Kidney (tissue), 14 donors: Measurements from ENCODE around the gene RBM22. TPM values are rescaled to one million over a fixed set of nuclear protein-coding genes. Genes with fewer than 3 reads are reported as not detected.

Experiments
- DNase-seq, 5 donors: peaks; one replicate each; pipeline ENCODE4 v3.0.0-alpha.2; 2013 to 2020
- FAIRE-seq: peaks from 2 replicates; lab custom pipeline; 2012; peaks lifted over from hg19 to GRCh38; lab: Jason Lieb, UNC
- H3K27ac ChIP-seq, 2 donors: one replicate each; pipeline ENCODE4 v1.7.0; 2013; ENCODE audit warnings: low read depth in 2 of 2, low read length in 2 of 2, inconsistent platforms in 1 of 2
- H3K27me3 ChIP-seq: one replicate; pipeline ENCODE4 v1.7.1; 2013; ENCODE audit warnings: low read length, inconsistent platforms; ENCODE audit not compliant: control insufficient read depth, insufficient read depth
- H3K36me3 ChIP-seq, 3 donors: one replicate each; pipeline versions ENCODE4 v1.7.0 to v1.7.1; 2013; ENCODE audit warnings: low read length in 3 of 3, control low read depth in 1 of 3, inconsistent platforms in 1 of 3; ENCODE audit not compliant: insufficient read depth in 3 of 3, control insufficient read depth in 2 of 3
- H3K4me1 ChIP-seq, 3 donors: one replicate each; pipeline versions ENCODE4 v1.7.0 to v1.7.1; 2013; ENCODE audit warnings: low read length in 3 of 3, inconsistent platforms in 1 of 3, low read depth in 1 of 3; ENCODE audit not compliant: control insufficient read depth in 2 of 3, insufficient read depth in 2 of 3
- H3K4me3 ChIP-seq, 3 donors: one replicate each; pipeline versions ENCODE4 v1.7.0 to v1.8.1; 2013; ENCODE audit warnings: low read length in 3 of 3, control low read depth in 1 of 3, inconsistent platforms in 1 of 3
- H3K9ac ChIP-seq, 3 donors: one replicate each; pipeline versions ENCODE4 v1.7.0 to v1.7.1; 2013; ENCODE audit warnings: low read length in 3 of 3, control low read depth in 1 of 3, inconsistent platforms in 1 of 3
- H3K9me3 ChIP-seq, 3 donors: one replicate each; pipeline versions ENCODE4 v1.7.0 to v1.7.1; 2013; ENCODE audit warnings: low read length in 3 of 3, control low read depth in 1 of 3, inconsistent platforms in 1 of 3; ENCODE audit not compliant: control insufficient read depth in 2 of 3, insufficient read depth in 1 of 3
- intact Hi-C: fragments of 100-400 bp; cut with DNase I; formaldehyde crosslinking; loops from one replicate; pipeline ENCODE4 v1.11.1; 2022
- polyA plus RNA-seq: library from polyadenylated mRNA; stranded (reverse); fragments of 350-450 nt; fragmentation: Illumina TruSeq; extraction: RNeasy Lipid Tissue Mini Kit (QIAGEN cat#74804); gene quantifications from one replicate; pipeline ENCODE4 v1.2.3, GENCODE V29; 2014; ENCODE audit warnings: low read depth, low replicate concordance; ENCODE audit not compliant: insufficient read depth
- total RNA-seq: library from RNA; stranded (reverse); fragmentation: NEBNext Ultra II Directional; extraction: Animal tissue kit (Norgen Biotek cat#: 25700); gene quantifications from one replicate; pipeline ENCODE4 v1.2.1, GENCODE V29; 2021
- TF ChIP-seq, protein P1 (sequence below): IDR thresholded peaks from 3 replicates; pipeline ENCODE4 v1.5.1; 2012; ENCODE audit warnings: mild to moderate bottlenecking, moderate library complexity, borderline replicate concordance; ENCODE audit not compliant: insufficient read depth; ENCODE audit errors: extremely low read depth
- donor health status: control.
- donor health status: control.
- donor health status: control.
- donor health status: control.
- donor health status: control.
- donor health status: DM: yes; HTN: yes; CAD: no.
- donor health status: Normal renal cell carcinoma (clear cell type).

RBM22 gene
- total and polyA plus RNA-seq, 2 donors from 2014 or later, result 30.0 to 44.2 TPM

DNA sequence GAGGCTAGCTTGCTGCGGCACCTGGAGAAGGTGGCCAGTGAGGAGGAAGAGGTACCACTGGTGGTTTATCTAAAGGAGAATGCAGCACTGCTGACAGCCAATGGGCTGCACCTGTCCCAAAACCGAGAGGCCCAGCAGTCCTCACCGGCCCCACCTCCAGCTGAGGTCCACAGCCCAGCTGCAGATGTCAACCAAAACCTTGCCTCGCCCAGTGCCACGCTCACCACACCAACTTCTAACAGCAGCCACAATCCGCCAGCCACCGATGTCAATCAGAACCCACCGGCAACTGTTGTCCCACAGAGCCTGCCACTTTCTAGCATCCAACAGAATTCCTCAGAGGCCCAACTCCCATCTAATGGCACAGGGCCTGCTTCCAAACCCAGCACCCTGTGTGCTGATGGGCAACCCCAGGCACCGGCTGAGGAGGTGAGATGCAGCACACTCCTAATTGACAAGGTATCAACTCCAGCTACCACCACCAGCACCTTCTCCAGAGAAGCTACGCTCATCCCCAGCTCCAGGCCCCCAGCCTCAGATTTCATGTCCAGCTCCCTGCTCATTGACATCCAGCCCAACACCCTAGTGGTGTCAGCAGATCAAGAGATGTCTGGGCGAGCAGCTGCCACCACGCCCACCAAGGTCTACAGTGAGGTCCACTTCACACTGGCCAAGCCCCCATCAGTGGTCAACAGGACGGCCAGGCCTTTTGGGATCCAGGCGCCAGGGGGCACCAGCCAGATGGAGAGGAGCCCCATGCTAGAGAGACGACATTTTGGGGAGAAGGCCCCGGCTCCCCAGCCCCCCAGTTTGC is 52.4 kb downstream of the RBM22 start:
- Histone ChIP-seq H3K27me3 (no peaks in the 10 kb centered on the region), H3K27ac (no peak overlapping the region), H3K36me3 (peaks cover 0 to 12% (median 7%) of the 10 kb centered on the region in 3 donors), H3K9me3 (no peaks in the 10 kb centered on the region), H3K4me3 (no peak overlapping the region), H3K9ac (no peak overlapping the region), H3K4me1 (peaks cover 0 to 25% (median 23%) of the 10 kb centered on the region in 3 donors)
- intact Hi-C loops, result no loop called here
- FAIRE-seq, result no peak
- peak in 1 of 5 donors; percentile 62 for DNase-seq
- TF ChIP-seq, protein P1, sequence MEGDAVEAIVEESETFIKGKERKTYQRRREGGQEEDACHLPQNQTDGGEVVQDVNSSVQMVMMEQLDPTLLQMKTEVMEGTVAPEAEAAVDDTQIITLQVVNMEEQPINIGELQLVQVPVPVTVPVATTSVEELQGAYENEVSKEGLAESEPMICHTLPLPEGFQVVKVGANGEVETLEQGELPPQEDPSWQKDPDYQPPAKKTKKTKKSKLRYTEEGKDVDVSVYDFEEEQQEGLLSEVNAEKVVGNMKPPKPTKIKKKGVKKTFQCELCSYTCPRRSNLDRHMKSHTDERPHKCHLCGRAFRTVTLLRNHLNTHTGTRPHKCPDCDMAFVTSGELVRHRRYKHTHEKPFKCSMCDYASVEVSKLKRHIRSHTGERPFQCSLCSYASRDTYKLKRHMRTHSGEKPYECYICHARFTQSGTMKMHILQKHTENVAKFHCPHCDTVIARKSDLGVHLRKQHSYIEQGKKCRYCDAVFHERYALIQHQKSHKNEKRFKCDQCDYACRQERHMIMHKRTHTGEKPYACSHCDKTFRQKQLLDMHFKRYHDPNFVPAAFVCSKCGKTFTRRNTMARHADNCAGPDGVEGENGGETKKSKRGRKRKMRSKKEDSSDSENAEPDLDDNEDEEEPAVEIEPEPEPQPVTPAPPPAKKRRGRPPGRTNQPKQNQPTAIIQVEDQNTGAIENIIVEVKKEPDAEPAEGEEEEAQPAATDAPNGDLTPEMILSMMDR, result no peak

DNA sequence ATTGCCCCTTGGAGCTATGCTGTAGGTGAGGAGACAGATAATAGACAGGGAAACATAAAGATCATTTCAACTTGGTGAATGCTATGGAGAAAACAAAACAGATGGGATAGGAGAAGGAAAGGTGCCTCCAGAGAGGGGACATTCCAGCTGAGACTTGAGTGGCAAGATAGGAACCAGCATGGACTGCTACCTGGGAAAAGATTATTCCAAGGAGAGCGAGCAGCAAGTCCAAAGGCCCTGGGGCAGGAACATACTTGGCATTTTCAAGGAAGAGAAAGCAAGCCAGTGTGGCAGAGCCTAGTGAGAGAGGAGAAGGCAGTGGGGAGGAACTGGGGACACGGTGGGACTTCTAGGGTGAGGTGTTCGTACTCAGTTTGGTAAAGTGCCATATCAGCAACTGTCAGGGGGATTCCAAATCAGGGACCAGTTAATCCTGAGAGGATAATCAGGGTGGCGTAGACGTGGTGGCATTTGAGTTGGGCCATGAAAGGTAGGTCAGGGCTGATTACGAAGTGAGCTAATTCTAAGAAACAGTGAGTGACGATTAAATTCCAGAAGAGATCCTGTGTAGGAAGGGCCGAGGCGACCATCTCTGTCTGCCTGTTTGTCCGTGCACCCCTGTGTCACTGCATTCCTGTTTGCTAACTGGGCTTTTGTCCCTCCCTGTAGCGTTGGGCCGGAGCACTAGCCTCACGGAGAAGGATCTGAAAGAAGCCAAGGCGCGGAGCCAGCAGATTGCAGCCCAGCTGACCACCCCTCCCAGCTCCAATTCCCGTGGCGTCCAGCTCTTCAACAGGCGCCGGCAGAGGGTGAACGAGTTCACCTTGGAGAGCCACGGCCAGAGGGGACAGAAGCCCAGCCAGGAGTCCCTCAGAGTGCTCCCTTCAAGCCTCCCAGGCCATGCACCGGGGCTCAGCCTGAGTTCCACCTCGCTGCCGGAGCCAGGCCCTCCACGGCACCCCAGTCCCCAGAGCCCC is 53.3 kb downstream of the RBM22 start:
- no peak overlapping the region for H3K27ac ChIP-seq
- intact Hi-C loops, result no loop called here
- H3K36me3 ChIP-seq, result peaks cover 0 to 11% (median 7%) of the 10 kb centered on the region in 3 donors
- H3K9me3 ChIP-seq, result no peaks in the 10 kb centered on the region
- no peak overlapping the region for H3K9ac ChIP-seq
- H3K4me3 ChIP-seq, result no peak overlapping the region
- H3K27me3 ChIP-seq, result no peaks in the 10 kb centered on the region
- H3K4me1 ChIP-seq, result peaks cover 0 to 30% (median 27%) of the 10 kb centered on the region in 3 donors
- DNase-seq (peak in 2 of 5 donors; percentile 66 to 90), FAIRE-seq (no peak)
- TF ChIP-seq, protein P1, result no peak

DNA sequence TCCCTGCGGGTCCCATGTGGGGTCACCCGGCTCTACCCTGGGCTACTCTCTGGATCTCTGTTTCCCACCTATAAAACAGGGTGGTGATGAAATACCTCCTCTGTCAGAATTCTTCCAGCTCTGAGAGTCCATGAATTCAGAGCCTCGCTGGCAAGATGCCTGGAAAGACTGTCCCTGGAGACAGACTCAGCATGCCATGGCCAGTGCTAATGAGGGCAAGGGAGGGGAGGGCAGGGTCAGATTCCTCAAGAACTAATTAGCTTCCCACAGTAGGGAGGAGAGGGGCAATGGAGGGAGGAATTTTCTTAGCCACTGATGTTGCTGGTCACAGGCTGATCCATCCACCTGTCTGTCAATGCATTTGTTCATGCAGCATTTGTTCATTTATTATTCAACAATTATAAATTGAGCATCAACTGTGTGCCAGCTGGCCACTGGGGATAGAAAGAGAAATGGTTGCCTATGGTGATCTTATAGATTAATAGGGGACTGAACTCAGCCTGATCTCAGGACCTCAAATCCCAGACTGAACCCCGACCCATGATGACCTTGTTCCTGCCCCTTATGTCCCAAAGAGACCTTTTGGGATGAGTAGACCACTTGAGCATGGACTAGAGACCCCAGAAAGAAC is 55.7 kb downstream of the RBM22 start:
- FAIRE-seq (no peak), DNase-seq (peak; percentile 65 to 95 (median 82))
- Histone ChIP-seq H3K36me3 (peaks cover 0 to 7% (median 1%) of the 10 kb centered on the region in 3 donors), H3K9me3 (no peaks in the 10 kb centered on the region), H3K27ac (peak overlapping the region; percentile 48 to 84), H3K4me3 (no peak overlapping the region), H3K27me3 (no peaks in the 10 kb centered on the region), H3K4me1 (peaks cover 0 to 42% (median 38%) of the 10 kb centered on the region in 3 donors), H3K9ac (peak overlapping the region in 1 of 3 donors; percentile 16)
- TF ChIP-seq, protein P1, result no peak
- intact Hi-C loops, result no loop called here
